ENCODE data around the gene MTARC2. TPM values are rescaled to one million over a fixed set of nuclear protein-coding genes. Genes with fewer than 3 reads are reported as not detected.
A peak's percentile ranks its signal among the peaks of the same experiment; 100 is the strongest.
"Not testable (repeated sequence)": the region's sequence is repeated elsewhere in the genome, so short reads cannot be mapped to it uniquely, and the experiment has no call there.

The MTARC2 gene
- total RNA-seq, 4 donors from 2014 or later: 1.5 to 6.7 (median 6.1) TPM

DNA sequence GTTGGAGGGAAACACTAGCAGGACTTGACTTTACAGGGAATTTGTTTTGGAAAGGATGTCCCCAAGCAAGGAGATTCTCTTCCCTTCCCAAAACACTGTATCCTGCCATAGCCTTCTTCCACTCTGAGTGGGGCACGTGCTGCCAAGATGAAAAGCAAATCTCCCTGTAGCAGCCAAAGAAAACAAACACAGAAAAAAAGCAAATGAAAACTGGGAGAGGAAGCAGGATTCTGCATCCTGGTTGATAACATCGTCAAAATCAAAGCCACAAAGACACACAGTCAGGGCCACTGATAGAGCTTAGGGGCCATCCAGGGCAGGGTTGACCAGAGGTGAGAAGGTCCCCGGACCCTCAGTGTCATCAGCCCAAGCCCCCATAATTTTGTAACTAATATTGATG lies 16.0 kb upstream of the MTARC2 start:
- TF ChIP-seq POLR2A (IDR thresholded peaks at IDR 0.05) (no peak), CTCF (IDR thresholded peaks at IDR 0.05) (no peak)
- H3K27ac ChIP-seq: peak overlapping the region in 3 of 4 donors; percentile 53 to 83 (median 71)
- H3K9me3 ChIP-seq: no peaks in the 10 kb centered on the region
- H3K4me1 ChIP-seq: peaks cover 4 to 15% (median 4%) of the 10 kb centered on the region in 3 donors
- no peaks in the 10 kb centered on the region for H3K36me3 ChIP-seq
- intact Hi-C loops (cut with DNase I): loop anchor here (5.0 kb wide), 1 partner anchor 40 kb away; the partner anchor contains the start of gene C1orf115
- no peaks in the 10 kb centered on the region for H3K27me3 ChIP-seq
- H3K4me3 ChIP-seq: no peak overlapping the region
- no peak for DNase-seq
- 53 to 55% methylated on average over 3 of the region's 3 CpGs for WGBS, 2 donors

GRCh38 chr1:220732621-220733020 lies 15.5 kb upstream of the MTARC2 start:
- Histone ChIP-seq H3K4me3 (peak overlapping the region in 2 of 4 donors; percentile 23 to 60), H3K4me1 (peaks cover 4 to 15% (median 4%) of the 10 kb centered on the region in 3 donors), H3K27ac (peak overlapping the region; percentile 46 to 83 (median 62)), H3K27me3 (no peaks in the 10 kb centered on the region), H3K9me3 (no peaks in the 10 kb centered on the region), H3K36me3 (no peaks in the 10 kb centered on the region)
- WGBS, 2 donors: 70 to 78% methylated on average over 4 to 7 of the region's 7 CpGs
- no peak for TF ChIP-seq CTCF (IDR thresholded peaks at IDR 0.05)
- no peak for TF ChIP-seq POLR2A (IDR thresholded peaks at IDR 0.05)
- intact Hi-C loops (cut with DNase I): loop anchor here (5.0 kb wide), 1 partner anchor 40 kb away; the partner anchor contains the start of gene C1orf115
- no peak for DNase-seq

DNA sequence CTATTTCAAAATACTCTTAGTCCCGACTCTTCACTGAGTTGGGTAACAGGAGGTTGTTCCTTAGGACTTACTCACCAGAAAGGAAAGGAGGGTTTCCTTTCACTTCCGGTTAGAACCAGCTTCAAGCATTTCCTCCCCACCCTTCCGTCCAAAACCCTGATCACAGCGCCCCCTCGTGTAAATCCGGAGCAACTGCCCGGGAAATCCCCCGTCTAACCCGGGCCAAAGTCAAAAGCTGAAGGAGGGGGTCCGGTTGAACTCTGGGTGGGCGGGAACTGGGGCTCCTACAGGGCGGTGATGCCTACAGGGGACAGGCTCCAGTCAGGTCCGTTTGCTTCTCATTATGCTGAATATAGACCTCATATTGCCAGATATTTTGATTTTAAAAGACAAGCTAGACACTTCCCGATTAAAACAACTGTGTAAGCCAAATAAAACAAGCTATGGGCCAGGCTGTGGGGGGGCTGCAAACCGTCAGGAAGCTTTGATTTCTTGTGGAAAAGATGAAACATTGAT lies 15.0 kb upstream of the MTARC2 start:
- H3K4me3 ChIP-seq: peak overlapping the region in 3 of 4 donors; percentile 23 to 60 (median 30)

DNA sequence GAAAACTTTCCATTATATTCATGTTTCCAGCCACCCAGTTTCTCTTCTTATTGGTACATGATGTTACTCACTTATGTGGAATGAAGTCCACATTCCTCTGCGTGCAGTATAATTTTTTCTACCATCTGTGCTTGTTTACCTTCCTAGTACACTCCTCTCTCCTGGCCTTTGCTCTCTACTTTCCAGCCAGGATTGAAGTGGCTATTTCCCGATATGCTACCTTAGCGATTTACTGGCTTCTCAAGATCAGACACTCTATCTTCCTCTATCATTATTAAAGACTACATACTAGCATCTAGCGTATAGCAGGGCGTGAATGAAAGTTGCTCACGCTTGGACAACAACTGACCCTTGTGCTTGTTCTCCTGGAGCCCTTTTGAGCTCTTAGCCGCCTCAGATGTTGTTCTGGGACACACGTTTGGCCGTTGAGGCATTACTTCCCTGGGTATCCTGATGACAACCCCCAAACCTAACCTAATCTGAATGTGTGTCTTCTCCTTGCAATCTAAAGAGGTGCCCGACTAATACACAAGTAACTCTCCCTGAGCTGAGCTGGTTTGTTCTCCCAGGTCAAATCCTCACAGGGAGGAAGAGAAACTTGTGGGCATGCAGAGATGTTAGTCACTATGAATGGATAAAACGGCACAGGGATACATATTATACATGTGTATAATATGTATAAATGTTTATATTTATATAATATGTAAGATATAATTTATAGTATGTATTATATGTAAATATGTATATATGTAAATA lies 13.4 kb upstream of the MTARC2 start:
- H3K9me3 ChIP-seq: no peaks in the 10 kb centered on the region
- H3K27ac ChIP-seq: no peak overlapping the region
- H3K36me3 ChIP-seq: no peaks in the 10 kb centered on the region
- H3K4me3 ChIP-seq: no peak overlapping the region
- H3K27me3 ChIP-seq: no peaks in the 10 kb centered on the region
- WGBS, 2 donors: 79 to 85% methylated on average over 11 of the region's 11 CpGs
- H3K4me1 ChIP-seq: peaks cover 4 to 15% (median 4%) of the 10 kb centered on the region in 3 donors
- intact Hi-C loops (cut with DNase I): loop anchor here (5.0 kb wide), 1 partner anchor 42 kb away; the partner anchor contains the start of gene C1orf115
- DNase-seq: no peak
- TF ChIP-seq CTCF (IDR thresholded peaks at IDR 0.05) (no peak), POLR2A (IDR thresholded peaks at IDR 0.05) (no peak)

More for the DNA sequence above, 15.0 kb upstream of the MTARC2 start:
- no peaks in the 10 kb centered on the region for H3K27me3 ChIP-seq
- H3K9me3 ChIP-seq: no peaks in the 10 kb centered on the region
- WGBS, 2 donors: 1% methylated on average over 7 to 12 of the region's 15 CpGs
- peak overlapping the region in 3 of 4 donors; percentile 46 to 83 (median 71) for H3K27ac ChIP-seq
- H3K36me3 ChIP-seq: no peaks in the 10 kb centered on the region
- DNase-seq: peak; percentile 13
- peaks cover 4 to 15% (median 4%) of the 10 kb centered on the region in 3 donors for H3K4me1 ChIP-seq
- TF ChIP-seq CTCF (IDR thresholded peaks at IDR 0.05) (peak; percentile 84 to 92 (median 90)), POLR2A (IDR thresholded peaks at IDR 0.05) (no peak)
- intact Hi-C loops (cut with DNase I): loop anchor here (5.0 kb wide), 1 partner anchor 41 kb away; the partner anchor contains the start of gene C1orf115

- H3K27me3 ChIP-seq; intact Hi-C loops (cut with DNase I); H3K9me3 ChIP-seq; DNase-seq; H3K36me3 ChIP-seq; H3K27ac ChIP-seq; H3K4me3 ChIP-seq: not testable (repeated sequence)
- 83 to 84% methylated on average over 1 to 5 of the region's 7 CpGs for WGBS, 2 donors
- peaks cover 4 to 15% (median 4%) of the 10 kb centered on the region in 3 donors for H3K4me1 ChIP-seq
Measured at GRCh38 chr1:220736283-220736682, 11.8 kb upstream of the MTARC2 start.

All from esophagus squamous epithelium (tissue), 5 donors.